ENCODE measurements around the gene PPP2R2B. TPM values are rescaled to one million over a fixed set of nuclear protein-coding genes. Genes with fewer than 3 reads are reported as not detected.
A peak's percentile ranks its signal among the peaks of the same experiment; 100 is the strongest.

Gene PPP2R2B
- total and polyA plus RNA-seq, 12 donors, result 0.35 to 11.7 (median 4.7) TPM

- DNase-seq, result peak in 2 of 7 donors; percentile 13 to 18
Observed at GRCh38 chr5:146877783-146878475, 628 bp downstream of the PPP2R2B start.

GRCh38 chr5:146877178-146877681 lies 1.3 kb downstream of the PPP2R2B start:
- TF ChIP-seq CTCF (IDR thresholded peaks at IDR 0.05) (no peak), POLR2A (IDR thresholded peaks at IDR 0.05) (no peak)
- no peaks in the 10 kb centered on the region for H3K36me3 ChIP-seq (replicated peaks in 1 of 2)
- peak overlapping the region in 1 of 4 donors; percentile 51 for H3K4me3 ChIP-seq
- H3K27ac ChIP-seq, result no peak overlapping the region
- DNase-seq, result no peak
- peaks cover 11 to 28% of the 10 kb centered on the region in 2 donors for H3K4me1 ChIP-seq (replicated peaks in 1 of 2)
- intact Hi-C loops (cut with DNase I), result no loop called here
- no peaks in the 10 kb centered on the region for H3K9me3 ChIP-seq (replicated peaks in 1 of 3)
- H3K27me3 ChIP-seq, result peaks cover 19% of the 10 kb centered on the region
- WGBS, 4 donors, result 36 to 43% (median 39%) methylated on average over 14 of the region's 14 CpGs

More at GRCh38 chr5:146877783-146878475, 628 bp downstream of the PPP2R2B start:
- 0 to 3% (median 1%) methylated on average over 16 to 59 of the region's 59 CpGs for WGBS, 4 donors
- Histone ChIP-seq H3K27ac (peak overlapping the region in 1 of 5 donors; percentile 6), H3K4me3 (peak overlapping the region in 2 of 4 donors; percentile 26 to 51), H3K36me3 (replicated peaks in 1 of 2) (no peaks in the 10 kb centered on the region), H3K4me1 (replicated peaks in 1 of 2) (peaks cover 11 to 28% of the 10 kb centered on the region in 2 donors), H3K9me3 (replicated peaks in 1 of 3) (no peaks in the 10 kb centered on the region), H3K27me3 (peaks cover 24% of the 10 kb centered on the region)
- intact Hi-C loops (cut with DNase I), result no loop called here
- no peak for TF ChIP-seq CTCF (IDR thresholded peaks at IDR 0.05)
- no peak for TF ChIP-seq POLR2A (IDR thresholded peaks at IDR 0.05)

- intact Hi-C loops (cut with DNase I), result no loop called here
Observed at GRCh38 chr5:146873186-146873917, 5.2 kb downstream of the PPP2R2B start.

More at GRCh38 chr5:146873186-146873917, 5.2 kb downstream of the PPP2R2B start:
- TF ChIP-seq CTCF (IDR thresholded peaks at IDR 0.05), result no peak
- TF ChIP-seq POLR2A (IDR thresholded peaks at IDR 0.05), result no peak
- 93 to 96% (median 94%) methylated on average over 7 of the region's 7 CpGs for WGBS, 4 donors
- no peaks in the 10 kb centered on the region for H3K36me3 ChIP-seq (replicated peaks in 1 of 2)
- DNase-seq, result no peak
- no peaks in the 10 kb centered on the region for H3K9me3 ChIP-seq (replicated peaks in 1 of 3)
- no peak overlapping the region for H3K27ac ChIP-seq
- H3K27me3 ChIP-seq, result peaks cover 10% of the 10 kb centered on the region
- no peak overlapping the region for H3K4me3 ChIP-seq
- peaks cover 10 to 24% of the 10 kb centered on the region in 2 donors for H3K4me1 ChIP-seq (replicated peaks in 1 of 2)
